B cell (primary cell): ENCODE measurements around the gene CLSTN2. TPM values are rescaled to one million over a fixed set of nuclear protein-coding genes. Genes with fewer than 3 reads are reported as not detected.

Source experiments
- ATAC-seq: fragments of 200-7000 bp; cut with Tn5 transposase; one replicate; pipeline ENCODE4 v1.10.0; 2021; ENCODE audit warnings: low read depth, mild to moderate bottlenecking, moderate number of reproducible peaks, moderate library complexity
- CTCF ChIA-PET: fragments of 350-600 bp; sonication (Branson Sonifier 250); formaldehyde crosslinking; loops from one replicate; lab custom pipeline; 2021; ENCODE audit warnings: antibody characterized with exemption, inconsistent platforms; lab: Charles Lee
- POLR2A ChIA-PET: fragments of 350-600 bp; sonication (Branson Sonifier 250); formaldehyde crosslinking; loops from one replicate; lab custom pipeline; 2021; ENCODE audit warnings: antibody characterized with exemption; lab: Charles Lee
- DNase-seq: peaks from one replicate; pipeline ENCODE4 v3.0.0; 2013
- H2AFZ ChIP-seq: 2 replicates; pipeline ENCODE4 v1.6.1; 2012; ENCODE audit warnings: mild to moderate bottlenecking, low read depth, low read length; ENCODE audit not compliant: insufficient read depth, poor library complexity, severe bottlenecking
- H3K27ac ChIP-seq, 2 donors: 1 replicate in 1 of 2; 2 replicates in 1 of 2; pipeline ENCODE4 v1.5.1; 2012 to 2013; ENCODE audit warnings: low read length in 2 of 2, mild to moderate bottlenecking in 2 of 2, moderate library complexity in 1 of 2
- H3K27me3 ChIP-seq, 4 experiments: fragments of 200-600 bp in 1 of 4; sonication (generic) in 1 of 4; replicated peaks in 1 of 4; 1 replicate in 2 of 4; 2 replicates in 2 of 4; pipeline versions ENCODE4 v1.6.1 to v1.7.0; 2013 to 2016; ENCODE audit warnings: low read length in 3 of 4, mild to moderate bottlenecking in 2 of 4, mixed read lengths in 1 of 4, moderate library complexity in 1 of 4; ENCODE audit not compliant: insufficient read depth in 4 of 4, control insufficient read depth in 3 of 4; ENCODE audit errors: control extremely low read depth in 1 of 4
- H3K36me3 ChIP-seq, 2 experiments: replicated peaks in 1 of 2; 1 replicate in 1 of 2; 2 replicates in 1 of 2; pipeline versions ENCODE4 v1.6.1 to v1.7.1; 2013; ENCODE audit warnings: low read length in 1 of 2; ENCODE audit not compliant: insufficient read depth in 2 of 2, control insufficient read depth in 1 of 2; ENCODE audit errors: control extremely low read depth in 1 of 2, extremely low read depth in 1 of 2
- H3K4me1 ChIP-seq, 2 donors: fragments of 200-600 bp in 1 of 2; sonication (generic) in 1 of 2; 1 replicate in 1 of 2; 2 replicates in 1 of 2; pipeline versions ENCODE4 v1.5.1 to v1.6.1; 2013 to 2017; ENCODE audit warnings: low read length in 2 of 2; ENCODE audit not compliant: control insufficient read depth in 2 of 2, insufficient read depth in 2 of 2
- H3K4me2 ChIP-seq: replicated peaks from 2 replicates; pipeline ENCODE3; 2012; ENCODE audit warnings: mild to moderate bottlenecking, low read depth, low read length; ENCODE audit not compliant: poor library complexity, severe bottlenecking
- H3K4me3 ChIP-seq, 5 experiments: fragments of 200-600 bp in 1 of 5; sonication (generic) in 1 of 5; 1 replicate in 3 of 5; 2 replicates in 2 of 5; pipeline versions ENCODE4 v1.5.1 to v1.7.0; 2011 to 2016; ENCODE audit warnings: low read length in 4 of 5, mild to moderate bottlenecking in 4 of 5, low read depth in 2 of 5, control low read depth in 1 of 5, moderate library complexity in 1 of 5; ENCODE audit not compliant: insufficient read depth in 1 of 5; ENCODE audit errors: control extremely low read depth in 1 of 5, extremely low read depth in 1 of 5
- H3K79me2 ChIP-seq: fragments of 200-600 bp; sonication (generic); one replicate; pipeline ENCODE4 v1.6.0; 2016; ENCODE audit warnings: low read length; ENCODE audit not compliant: control insufficient read depth, insufficient read depth
- H3K9ac ChIP-seq: fragments of 200-600 bp; sonication (generic); 2 replicates; pipeline ENCODE4 v1.6.1; 2017; ENCODE audit warnings: mild to moderate bottlenecking, low read length, moderate library complexity
- H3K9me3 ChIP-seq, 3 donors: one replicate each; pipeline versions ENCODE4 v1.6.1 to v1.7.1; 2013; ENCODE audit warnings: low read length in 2 of 3; ENCODE audit not compliant: control insufficient read depth in 2 of 3, insufficient read depth in 1 of 3; ENCODE audit errors: control extremely low read depth in 1 of 3
- H4K20me1 ChIP-seq: 2 replicates; pipeline ENCODE4 v1.6.0; 2012; ENCODE audit warnings: mild to moderate bottlenecking, low read length; ENCODE audit not compliant: insufficient read depth, control insufficient read depth, poor library complexity, severe bottlenecking
- H3K27ac Mint-ChIP-seq: one replicate; pipeline ENCODE4 v1.8.0; 2021; ENCODE audit warnings: mixed read lengths
- H3K27me3 Mint-ChIP-seq: one replicate; pipeline ENCODE4 v1.8.0; 2021; ENCODE audit warnings: mixed read lengths
- H3K4me1 Mint-ChIP-seq: one replicate; pipeline ENCODE4 v1.8.0; 2021; ENCODE audit warnings: mixed read lengths
- H3K4me3 Mint-ChIP-seq: one replicate; pipeline ENCODE4 v1.8.0; 2021; ENCODE audit warnings: mixed read lengths
- H3K9me3 Mint-ChIP-seq: one replicate; pipeline ENCODE4 v1.8.0; 2022; ENCODE audit warnings: mixed read lengths; ENCODE audit not compliant: insufficient read depth
- CTCF ChIP-seq: fragments of 200-600 bp; IDR thresholded peaks from one replicate; pipeline ENCODE4 v1.8.0; 2022; ENCODE audit warnings: antibody characterized with exemption, mild to moderate bottlenecking
- EZH2 ChIP-seq: IDR thresholded peaks from 2 replicates; pipeline ENCODE4 v1.6.1; 2012; ENCODE audit warnings: borderline replicate concordance, low read depth, mild to moderate bottlenecking, moderate library complexity, low read length; ENCODE audit not compliant: insufficient read depth, poor library complexity, severe bottlenecking
- WGBS: methylation state at CpG from one replicate; pipeline ENCODE4 v1.1.5; 2013; ENCODE audit warnings: missing lambda C conversion rate; ENCODE audit not compliant: insufficient coverage; 5-methylcytosine and 5-hydroxymethylcytosine counted together
- intact Hi-C: fragments of 100-400 bp; cut with micrococcal nuclease; formaldehyde crosslinking; loops from one replicate; pipeline ENCODE4 v1.10.0; 2022
- polyA plus RNA-seq: library from polyadenylated mRNA; depleted of rRNA; stranded (reverse); fragments of >200 nt; gene quantifications from 2 replicates; pipeline ENCODE4 v1.2.3, GENCODE V29; 2012
- total RNA-seq, 2 donors: library from RNA; stranded (reverse); fragments of 120-200 nt in 1 of 2; gene quantifications; 1 replicate in 1 of 2; 2 replicates in 1 of 2; pipeline versions ENCODE4 v1.2.3 to v1.2.4, GENCODE V29; 2013 to 2022

The CLSTN2 gene
- total and polyA plus RNA-seq, 2 donors (not counting 1 experiment from before 2014, with no cell fraction given), result not detected

- DNase-seq, result no peak
- Mint-ChIP-seq H3K27ac (no peak overlapping the region), H3K4me3 (no peak overlapping the region), H3K27me3 (peaks cover 14% of the 10 kb centered on the region), H3K4me1 (no peaks in the 10 kb centered on the region), H3K9me3 (no peaks in the 10 kb centered on the region)
- Histone ChIP-seq H3K27ac (no peak overlapping the region), H3K4me2 (no peak overlapping the region), H3K36me3 (no peaks in the 10 kb centered on the region), H3K79me2 (no peaks in the 10 kb centered on the region), H4K20me1 (no peaks in the 10 kb centered on the region), H3K9me3 (no peaks in the 10 kb centered on the region), H2AFZ (no peak overlapping the region), H3K27me3 (no peaks in the 10 kb centered on the region), H3K9ac (no peak overlapping the region), H3K4me3 (no peak overlapping the region), H3K4me1 (no peaks in the 10 kb centered on the region)
- TF ChIP-seq CTCF, result no peak
- no peak for TF ChIP-seq EZH2
- intact Hi-C loops, result no loop called here
- no peak for ATAC-seq
- 78% methylated on average over 2 of the region's 3 CpGs for WGBS
- ChIA-PET CTCF (no interaction called here), POLR2A (no interaction called here)
Observed at GRCh38 chr3:140508550-140508949, 573.6 kb downstream of the CLSTN2 start.

- H3K4me1 Mint-ChIP-seq, result no peaks in the 10 kb centered on the region
- WGBS, result no CpG with 5 or more reads among the region's 2 CpGs
- H3K4me3 ChIP-seq, result no peak overlapping the region
- TF ChIP-seq EZH2, result no peak
- TF ChIP-seq CTCF, result no peak
- DNase-seq, result no peak
- H3K4me1 ChIP-seq, result no peaks in the 10 kb centered on the region
- H3K36me3 ChIP-seq, result no peaks in the 10 kb centered on the region
- H3K79me2 ChIP-seq, result no peaks in the 10 kb centered on the region
- no peak overlapping the region for H2AFZ ChIP-seq
- ATAC-seq, result no peak
- peaks cover 14% of the 10 kb centered on the region for H3K27me3 Mint-ChIP-seq
- POLR2A ChIA-PET, result no interaction called here
- no peaks in the 10 kb centered on the region for H4K20me1 ChIP-seq
- H3K9me3 Mint-ChIP-seq, result no peaks in the 10 kb centered on the region
- no peak overlapping the region for H3K27ac ChIP-seq
- no peak overlapping the region for H3K27ac Mint-ChIP-seq
- intact Hi-C loops, result no loop called here
- H3K9ac ChIP-seq, result no peak overlapping the region
- CTCF ChIA-PET, result no interaction called here
- H3K4me3 Mint-ChIP-seq, result no peak overlapping the region
- H3K27me3 ChIP-seq, result no peaks in the 10 kb centered on the region
- no peak overlapping the region for H3K4me2 ChIP-seq
- no peaks in the 10 kb centered on the region for H3K9me3 ChIP-seq
Observed at GRCh38 chr3:140509534-140509933, 574.5 kb downstream of the CLSTN2 start.
